ENCODE data around the gene EIF2S3.
"Not testable (repeated sequence)": the region's sequence is repeated elsewhere in the genome, so short reads cannot be mapped to it uniquely, and the experiment has no call there.

EIF2S3 gene

GRCh38 chrX:24054182-24055042, at the start of gene EIF2S3:
EIF2S3 (plus strand) TSS chrX:24054956; CDS start chrX:24054969, 13 bp downstream.
- DNase-seq: peak; percentile 94

- no peak for DNase-seq
Measured at GRCh38 chrX:24005028-24005427, 49.7 kb upstream of the EIF2S3 start.

- no peak for DNase-seq
Measured at GRCh38 chrX:24005867-24006266, 48.9 kb upstream of the EIF2S3 start.

GRCh38 chrX:24012266-24012665, 42.5 kb upstream of the EIF2S3 start:
- no peak for DNase-seq

- DNase-seq: no peak
Measured at GRCh38 chrX:24014388-24015018, 40.3 kb upstream of the EIF2S3 start.

- no peak for DNase-seq
Measured at GRCh38 chrX:24017674-24018073, 37.1 kb upstream of the EIF2S3 start.

GRCh38 chrX:24018809-24019208, 35.9 kb upstream of the EIF2S3 start:
- no peak for DNase-seq

GRCh38 chrX:24019448-24019847, 35.3 kb upstream of the EIF2S3 start:
- DNase-seq: no peak

GRCh38 chrX:24020306-24020876, 34.4 kb upstream of the EIF2S3 start:
- DNase-seq: no peak

- no peak for DNase-seq
Measured at GRCh38 chrX:24023544-24023943, 31.2 kb upstream of the EIF2S3 start.

GRCh38 chrX:24023972-24024669, 30.6 kb upstream of the EIF2S3 start:
- no peak for DNase-seq

GRCh38 chrX:24024819-24025740, 29.7 kb upstream of the EIF2S3 start:
- peak; percentile 93 for DNase-seq

GRCh38 chrX:24025741-24026403, 28.9 kb upstream of the EIF2S3 start:
- DNase-seq: peak; percentile 71

- DNase-seq: peak; percentile 32
Measured at GRCh38 chrX:24026432-24026831, 28.3 kb upstream of the EIF2S3 start.

- DNase-seq: no peak
Measured at GRCh38 chrX:24027086-24027485, 27.7 kb upstream of the EIF2S3 start, which contains the start of gene KLHL15. KLHL15 (minus strand) TSS chrX:24027186; CDS start chrX:24006693, 20,493 bp downstream.

GRCh38 chrX:24027985-24028384, 26.8 kb upstream of the EIF2S3 start:
- no peak for DNase-seq

- DNase-seq: no peak
Measured at GRCh38 chrX:24030597-24030996, 24.2 kb upstream of the EIF2S3 start.

- no peak for DNase-seq
Measured at GRCh38 chrX:24034485-24034884, 20.3 kb upstream of the EIF2S3 start.

GRCh38 chrX:24037729-24038128, 17.0 kb upstream of the EIF2S3 start:
- DNase-seq: no peak

GRCh38 chrX:24046060-24046459, 8.7 kb upstream of the EIF2S3 start:
- not testable (repeated sequence) for DNase-seq

- DNase-seq: not testable (repeated sequence)
Measured at GRCh38 chrX:24049643-24050042, 5.1 kb upstream of the EIF2S3 start.

All from right hindlimb (tissue), 1 donor.